GM18873 (cell line): ENCODE measurements around the gene NCDN.

ENCODE experiments used
- ATAC-seq: cut with Tn5 transposase; IDR thresholded peaks from one replicate; pipeline ENCODE4 v1.9.1; 2021; ENCODE audit warnings: mild to moderate bottlenecking, moderate library complexity, moderate number of reproducible peaks; ENCODE audit not compliant: unreplicated experiment, low FRiP score

NCDN gene

GRCh38 chr1:35588197-35588910, 30.8 kb downstream of the NCDN start:
- ATAC-seq = no peak

GRCh38 chr1:35589516-35590427, 32.2 kb downstream of the NCDN start:
- no peak for ATAC-seq

- no peak for ATAC-seq
Observed at GRCh38 chr1:35590476-35591040, 33.0 kb downstream of the NCDN start.

GRCh38 chr1:35591211-35591610, 33.6 kb downstream of the NCDN start:
- no peak for ATAC-seq

GRCh38 chr1:35592991-35593769, 35.6 kb downstream of the NCDN start:
- ATAC-seq = no peak

- no peak for ATAC-seq
Observed at GRCh38 chr1:35594005-35594760, 36.6 kb downstream of the NCDN start.

GRCh38 chr1:35595684-35596083, 38.1 kb downstream of the NCDN start:
- no peak for ATAC-seq

GRCh38 chr1:35597870-35598269, 40.3 kb downstream of the NCDN start:
- ATAC-seq = no peak

- ATAC-seq = no peak
Observed at GRCh38 chr1:35598895-35599294, 41.3 kb downstream of the NCDN start.

- no peak for ATAC-seq
Observed at GRCh38 chr1:35599411-35599810, 41.8 kb downstream of the NCDN start.

- no peak for ATAC-seq
Observed at GRCh38 chr1:35600593-35600992, 43.0 kb downstream of the NCDN start.

GRCh38 chr1:35603468-35603867, 45.9 kb downstream of the NCDN start:
- ATAC-seq = no peak

- ATAC-seq = no peak
Observed at GRCh38 chr1:35603941-35604340, 46.3 kb downstream of the NCDN start.

- ATAC-seq = no peak
Observed at GRCh38 chr1:35605071-35605866, 47.7 kb downstream of the NCDN start.

- no peak for ATAC-seq
Observed at GRCh38 chr1:35605867-35606182, 48.2 kb downstream of the NCDN start.

GRCh38 chr1:35611655-35612054, 54.1 kb downstream of the NCDN start:
- no peak for ATAC-seq

GRCh38 chr1:35615440-35615839, 57.8 kb downstream of the NCDN start:
- no peak for ATAC-seq
